Neural progenitor cell (in vitro differentiated cells): ENCODE results near the gene OR51E1. TPM values are rescaled to one million over a fixed set of nuclear protein-coding genes. Genes with fewer than 3 reads are reported as not detected.

ENCODE experiments used
- DNase-seq: peaks from one replicate; pipeline ENCODE4 v3.0.0-alpha.2; 2016; ENCODE audit warnings: low spot score
- H2AFZ ChIP-seq: fragments of 200-600 bp; sonication (generic); replicated peaks from 2 replicates; pipeline ENCODE4 v1.6.1; 2016; ENCODE audit warnings: antibody characterized with exemption
- H3F3A ChIP-seq: fragments of 200-600 bp; sonication (generic); 2 replicates; pipeline ENCODE4 v1.6.1; 2016; ENCODE audit warnings: antibody characterized with exemption, low read depth
- H3K27ac ChIP-seq: fragments of 200-600 bp; sonication (generic); 2 replicates; pipeline ENCODE4 v1.5.1; 2016; ENCODE audit warnings: mild to moderate bottlenecking
- H3K27me3 ChIP-seq: fragments of 200-600 bp; sonication (generic); 2 replicates; pipeline ENCODE4 v1.6.1; 2016; ENCODE audit warnings: mild to moderate bottlenecking, moderate library complexity
- H3K36me3 ChIP-seq: fragments of 200-600 bp; sonication (generic); 2 replicates; pipeline ENCODE4 v1.5.1; 2016
- H3K4me1 ChIP-seq: fragments of 200-600 bp; sonication (generic); 2 replicates; pipeline ENCODE4 v1.6.1; 2016; ENCODE audit warnings: mixed run types
- H3K4me2 ChIP-seq: fragments of 200-600 bp; sonication (generic); 2 replicates; pipeline ENCODE4 v1.6.1; 2016
- H3K4me3 ChIP-seq: fragments of 200-600 bp; sonication (generic); 2 replicates; pipeline ENCODE4 v1.5.1; 2016
- H3K79me2 ChIP-seq: fragments of 200-600 bp; sonication (generic); 2 replicates; pipeline ENCODE4 v1.6.1; 2016; ENCODE audit warnings: low read depth
- H3K9ac ChIP-seq: fragments of 200-600 bp; sonication (generic); 2 replicates; pipeline ENCODE4 v1.6.1; 2016
- H3K9me3 ChIP-seq: fragments of 200-600 bp; sonication (generic); 2 replicates; pipeline ENCODE4 v1.5.1; 2016; ENCODE audit warnings: low read depth
- H4K20me1 ChIP-seq: fragments of 200-600 bp; sonication (generic); 2 replicates; pipeline ENCODE4 v1.6.1; 2016; ENCODE audit warnings: low read depth
- H3K27ac Mint-ChIP-seq: 3 replicates; pipeline ENCODE4 v1.8.0; 2021; ENCODE audit warnings: mixed read lengths
- H3K27me3 Mint-ChIP-seq: 2 replicates; pipeline ENCODE4 v1.8.0; 2022; ENCODE audit warnings: low read depth, mild to moderate bottlenecking, inconsistent platforms, moderate library complexity, mixed read lengths; ENCODE audit not compliant: insufficient read depth
- H3K36me3 Mint-ChIP-seq: 3 replicates; pipeline ENCODE4 v1.8.0; 2021; ENCODE audit warnings: mixed read lengths
- H3K4me1 Mint-ChIP-seq: 3 replicates; pipeline ENCODE4 v1.8.0; 2021; ENCODE audit warnings: mixed read lengths
- H3K4me3 Mint-ChIP-seq: 3 replicates; pipeline ENCODE4 v1.8.0; 2021; ENCODE audit warnings: mild to moderate bottlenecking, moderate library complexity, mixed read lengths
- H3K9me3 Mint-ChIP-seq: 3 replicates; pipeline ENCODE4 v1.8.0; 2020; ENCODE audit warnings: mixed read lengths
- EZH2 ChIP-seq: fragments of 200-600 bp; sonication (generic); IDR thresholded peaks from 2 replicates; pipeline ENCODE4 v1.6.1; 2017; ENCODE audit warnings: antibody characterized with exemption, mild to moderate bottlenecking, moderate library complexity
- EZH2phosphoT487 ChIP-seq: fragments of 200-600 bp; sonication (generic); IDR thresholded peaks from 2 replicates; pipeline ENCODE4 v1.6.1; 2017; ENCODE audit warnings: antibody characterized with exemption
- total RNA-seq: library from RNA; depleted of rRNA; stranded (reverse); fragments of >200 nt; gene quantifications from 2 replicates; pipeline ENCODE4 v1.2.3, GENCODE V29; 2015; ENCODE audit warnings: low replicate concordance
- TF ChIP-seq, protein P1 (sequence below): fragments of 200-600 bp; sonication (generic); IDR thresholded peaks from 2 replicates; pipeline ENCODE4 v1.5.1; 2017; ENCODE audit warnings: antibody characterized with exemption, mild to moderate bottlenecking

OR51E1 gene
- total RNA-seq, 1 donor from 2014 or later, result not detected

DNA sequence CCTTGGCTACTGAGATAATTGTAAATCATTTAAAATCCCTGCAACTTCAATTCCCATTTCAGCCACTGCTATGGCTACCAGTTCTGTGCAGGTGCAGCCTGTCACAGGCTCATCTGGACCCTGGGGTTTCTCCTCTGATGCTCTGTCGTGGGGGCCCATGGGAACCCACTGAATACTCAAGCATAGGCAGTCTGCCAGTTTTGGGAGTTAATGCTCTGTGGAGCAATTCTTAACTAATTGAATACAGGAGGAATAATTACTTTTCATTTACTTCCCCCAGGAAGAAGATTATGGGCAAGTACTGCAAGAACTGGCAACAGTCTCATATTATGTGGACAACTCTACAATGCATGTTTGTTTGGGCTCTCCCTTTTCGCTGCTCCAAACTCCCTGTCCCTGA, 28.0 kb downstream of the OR51E1 start:
- Mint-ChIP-seq H3K27ac (no peak overlapping the region), H3K27me3 (no peaks in the 10 kb centered on the region), H3K9me3 (no peaks in the 10 kb centered on the region), H3K4me1 (peaks cover 4% of the 10 kb centered on the region), H3K36me3 (no peaks in the 10 kb centered on the region), H3K4me3 (no peak overlapping the region)
- TF ChIP-seq EZH2 (no peak), EZH2phosphoT487 (no peak)
- TF ChIP-seq, protein P1, sequence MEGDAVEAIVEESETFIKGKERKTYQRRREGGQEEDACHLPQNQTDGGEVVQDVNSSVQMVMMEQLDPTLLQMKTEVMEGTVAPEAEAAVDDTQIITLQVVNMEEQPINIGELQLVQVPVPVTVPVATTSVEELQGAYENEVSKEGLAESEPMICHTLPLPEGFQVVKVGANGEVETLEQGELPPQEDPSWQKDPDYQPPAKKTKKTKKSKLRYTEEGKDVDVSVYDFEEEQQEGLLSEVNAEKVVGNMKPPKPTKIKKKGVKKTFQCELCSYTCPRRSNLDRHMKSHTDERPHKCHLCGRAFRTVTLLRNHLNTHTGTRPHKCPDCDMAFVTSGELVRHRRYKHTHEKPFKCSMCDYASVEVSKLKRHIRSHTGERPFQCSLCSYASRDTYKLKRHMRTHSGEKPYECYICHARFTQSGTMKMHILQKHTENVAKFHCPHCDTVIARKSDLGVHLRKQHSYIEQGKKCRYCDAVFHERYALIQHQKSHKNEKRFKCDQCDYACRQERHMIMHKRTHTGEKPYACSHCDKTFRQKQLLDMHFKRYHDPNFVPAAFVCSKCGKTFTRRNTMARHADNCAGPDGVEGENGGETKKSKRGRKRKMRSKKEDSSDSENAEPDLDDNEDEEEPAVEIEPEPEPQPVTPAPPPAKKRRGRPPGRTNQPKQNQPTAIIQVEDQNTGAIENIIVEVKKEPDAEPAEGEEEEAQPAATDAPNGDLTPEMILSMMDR, result no peak
- H3K4me1 ChIP-seq, result no peaks in the 10 kb centered on the region
- H2AFZ ChIP-seq, result no peak overlapping the region
- no peaks in the 10 kb centered on the region for H3K36me3 ChIP-seq
- no peak overlapping the region for H3K4me3 ChIP-seq
- no peaks in the 10 kb centered on the region for H3F3A ChIP-seq
- H3K27ac ChIP-seq, result no peak overlapping the region
- H3K79me2 ChIP-seq, result no peaks in the 10 kb centered on the region
- H3K27me3 ChIP-seq, result no peaks in the 10 kb centered on the region
- H3K9ac ChIP-seq, result no peak overlapping the region
- DNase-seq, result no peak
- H4K20me1 ChIP-seq, result no peaks in the 10 kb centered on the region
- no peak overlapping the region for H3K4me2 ChIP-seq
- no peaks in the 10 kb centered on the region for H3K9me3 ChIP-seq

DNA sequence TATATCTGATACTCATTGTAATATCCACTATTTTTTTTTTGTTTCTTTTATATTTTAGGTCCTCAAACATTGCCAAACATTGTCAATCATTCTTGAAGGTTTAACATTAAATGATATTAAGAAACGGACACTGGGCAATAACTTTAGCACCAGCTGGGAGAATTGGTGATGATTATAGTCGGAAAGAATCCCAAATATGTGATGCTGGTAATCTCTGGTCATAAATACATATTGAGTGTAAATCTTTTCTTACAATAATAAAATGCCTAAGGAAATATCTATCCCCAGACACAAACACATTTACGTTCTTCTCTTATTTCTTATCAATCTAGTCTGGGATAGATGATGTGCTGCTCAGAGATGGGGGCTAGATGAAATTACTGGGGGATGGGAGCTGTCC, 28.7 kb downstream of the OR51E1 start:
- Mint-ChIP-seq H3K27me3 (no peaks in the 10 kb centered on the region), H3K27ac (no peak overlapping the region), H3K36me3 (no peaks in the 10 kb centered on the region), H3K4me1 (peaks cover 4% of the 10 kb centered on the region), H3K4me3 (no peak overlapping the region), H3K9me3 (no peaks in the 10 kb centered on the region)
- H3K79me2 ChIP-seq, result no peaks in the 10 kb centered on the region
- TF ChIP-seq EZH2phosphoT487 (no peak), EZH2 (no peak)
- TF ChIP-seq, protein P1, result no peak
- no peaks in the 10 kb centered on the region for H3F3A ChIP-seq
- H3K9ac ChIP-seq, result no peak overlapping the region
- H3K4me1 ChIP-seq, result no peaks in the 10 kb centered on the region
- H3K4me3 ChIP-seq, result no peak overlapping the region
- H3K27ac ChIP-seq, result no peak overlapping the region
- H3K4me2 ChIP-seq, result no peak overlapping the region
- no peaks in the 10 kb centered on the region for H3K27me3 ChIP-seq
- DNase-seq, result no peak
- H3K36me3 ChIP-seq, result no peaks in the 10 kb centered on the region
- H2AFZ ChIP-seq, result no peak overlapping the region
- no peaks in the 10 kb centered on the region for H3K9me3 ChIP-seq
- H4K20me1 ChIP-seq, result no peaks in the 10 kb centered on the region

DNA sequence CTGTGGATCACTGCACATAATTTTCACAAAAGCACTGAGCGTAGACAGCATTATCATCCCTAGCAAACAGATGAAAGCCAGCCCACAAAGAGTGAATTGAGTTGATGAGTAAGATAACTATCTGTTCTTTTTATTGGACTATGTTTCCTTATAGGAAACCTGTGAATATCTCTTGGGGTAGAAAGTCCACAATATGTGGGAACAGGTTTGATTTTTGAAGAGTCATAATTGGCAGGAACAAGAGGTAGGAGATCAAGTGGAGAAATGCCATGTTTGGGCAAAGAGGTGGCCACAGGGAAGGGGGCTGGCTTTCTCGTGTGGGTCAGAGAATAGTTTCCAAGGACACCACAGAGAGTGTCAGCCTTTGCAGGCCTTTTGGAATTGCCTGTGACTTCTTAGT, 30.0 kb downstream of the OR51E1 start:
- H3K9me3 Mint-ChIP-seq, result no peaks in the 10 kb centered on the region
- TF ChIP-seq EZH2 (no peak), EZH2phosphoT487 (no peak)
- H3K79me2 ChIP-seq, result no peaks in the 10 kb centered on the region

GRCh38 chr11:4677948-4678347, 34.2 kb downstream of the OR51E1 start:
- H3K9me3 ChIP-seq, result no peaks in the 10 kb centered on the region
- no peaks in the 10 kb centered on the region for H3K4me1 ChIP-seq
- no peak overlapping the region for H3K4me3 Mint-ChIP-seq
- TF ChIP-seq, protein P1, result no peak
- no peak for TF ChIP-seq EZH2phosphoT487
- TF ChIP-seq EZH2, result no peak
- no peaks in the 10 kb centered on the region for H3K27me3 Mint-ChIP-seq
- no peaks in the 10 kb centered on the region for H3K27me3 ChIP-seq
- no peak overlapping the region for H3K27ac ChIP-seq
- peaks cover 17% of the 10 kb centered on the region for H3K4me1 Mint-ChIP-seq
- no peak overlapping the region for H3K4me2 ChIP-seq
- H2AFZ ChIP-seq, result no peak overlapping the region
- H4K20me1 ChIP-seq, result no peaks in the 10 kb centered on the region
- no peaks in the 10 kb centered on the region for H3K36me3 ChIP-seq
- no peaks in the 10 kb centered on the region for H3K36me3 Mint-ChIP-seq
- no peaks in the 10 kb centered on the region for H3K9me3 Mint-ChIP-seq
- H3F3A ChIP-seq, result no peaks in the 10 kb centered on the region
- no peak for DNase-seq
- no peaks in the 10 kb centered on the region for H3K79me2 ChIP-seq
- H3K27ac Mint-ChIP-seq, result no peak overlapping the region
- H3K9ac ChIP-seq, result no peak overlapping the region
- no peak overlapping the region for H3K4me3 ChIP-seq

More for the DNA sequence above, 30.0 kb downstream of the OR51E1 start:
- no peaks in the 10 kb centered on the region for H3K27me3 ChIP-seq
- H3K4me3 ChIP-seq, result no peak overlapping the region
- Mint-ChIP-seq H3K4me3 (no peak overlapping the region), H3K36me3 (no peaks in the 10 kb centered on the region), H3K27ac (no peak overlapping the region), H3K4me1 (peaks cover 4% of the 10 kb centered on the region), H3K27me3 (no peaks in the 10 kb centered on the region)
- H3K4me2 ChIP-seq, result no peak overlapping the region
- no peaks in the 10 kb centered on the region for H3K9me3 ChIP-seq
- no peaks in the 10 kb centered on the region for H3K36me3 ChIP-seq
- H3K9ac ChIP-seq, result no peak overlapping the region
- DNase-seq, result no peak
- H3K27ac ChIP-seq, result no peak overlapping the region
- H3F3A ChIP-seq, result no peaks in the 10 kb centered on the region
- no peaks in the 10 kb centered on the region for H3K4me1 ChIP-seq
- no peaks in the 10 kb centered on the region for H4K20me1 ChIP-seq
- no peak overlapping the region for H2AFZ ChIP-seq
